SK-N-SH (cell line): ENCODE measurements around the gene S100A16. TPM values are rescaled to one million over a fixed set of nuclear protein-coding genes. Genes with fewer than 3 reads are reported as not detected.
A peak's percentile ranks its signal among the peaks of the same experiment; 100 is the strongest.

Source experiments
- CTCF ChIA-PET: fragments of 300-600, 350-600 bp; formaldehyde crosslinking; extraction: SDS; loops from one replicate; lab custom pipeline; 2021; lab: Yijun Ruan, JAX
- POLR2A ChIA-PET: fragments of 350-600 bp; sonication (Branson Sonifier 250); formaldehyde crosslinking; extraction: SDS; loops from one replicate; lab custom pipeline; 2020; ENCODE audit warnings: antibody characterized with exemption, inconsistent platforms; lab: Yijun Ruan, JAX
- DNase-seq: peaks from one replicate; pipeline ENCODE4 v3.0.0; 2012
- H2AFZ ChIP-seq: fragments of 200-600 bp; sonication (generic); 2 replicates; pipeline ENCODE4 v1.8.1; 2016; ENCODE audit warnings: antibody characterized with exemption, mild to moderate bottlenecking, low read depth
- H3F3A ChIP-seq: fragments of 200-600 bp; sonication (generic); replicated peaks from 2 replicates; pipeline ENCODE3; 2016; ENCODE audit warnings: antibody characterized with exemption, mild to moderate bottlenecking; ENCODE audit not compliant: insufficient read depth
- H3K27ac ChIP-seq, 2 experiments: fragments of 200-500 bp in 1 of 2; fragments of 200-600 bp in 1 of 2; sonication (Bioruptor generic) in 1 of 2; sonication (generic), shearing (Covaris generic) in 1 of 2; 2 replicates each; pipeline versions ENCODE4 v1.5.1 to v1.6.1; 2014 to 2016; ENCODE audit warnings: low read depth in 2 of 2, inconsistent platforms in 1 of 2, low read length in 1 of 2, mild to moderate bottlenecking in 1 of 2, mixed read lengths in 1 of 2
- H3K27me3 ChIP-seq: fragments of 200-600 bp; sonication (generic), shearing (Covaris generic); 2 replicates; pipeline ENCODE4 v1.6.1; 2016; ENCODE audit warnings: mixed run types; ENCODE audit not compliant: insufficient read depth
- H3K36me3 ChIP-seq, 2 experiments: fragments of 200-500 bp in 1 of 2; fragments of 200-600 bp in 1 of 2; sonication (Bioruptor generic) in 1 of 2; sonication (generic) in 1 of 2; replicated peaks in 1 of 2; 2 replicates each; pipeline versions ENCODE3 to v1.5.1; 2014 to 2016; ENCODE audit warnings: low read length in 1 of 2, mild to moderate bottlenecking in 1 of 2; ENCODE audit not compliant: insufficient read depth in 2 of 2, control insufficient read depth in 1 of 2
- H3K4me1 ChIP-seq, 2 experiments: fragments of 200-500 bp in 1 of 2; fragments of 200-600 bp in 1 of 2; sonication (Bioruptor generic) in 1 of 2; sonication (generic), shearing (Covaris generic) in 1 of 2; 2 replicates each; pipeline versions ENCODE4 v1.5.1 to v1.6.1; 2014 to 2016; ENCODE audit warnings: low read depth in 1 of 2, low read length in 1 of 2, mixed run types in 1 of 2; ENCODE audit not compliant: insufficient read depth in 2 of 2, control insufficient read depth in 1 of 2
- H3K4me2 ChIP-seq: fragments of 200-600 bp; sonication (generic), shearing (Covaris generic); 2 replicates; pipeline ENCODE4 v1.6.1; 2017; ENCODE audit warnings: mixed run types
- H3K4me3 ChIP-seq, 2 experiments: fragments of 200-500 bp in 1 of 2; fragments of 200-600 bp in 1 of 2; sonication (Bioruptor generic) in 1 of 2; sonication (generic), shearing (Covaris generic) in 1 of 2; 2 replicates each; pipeline versions ENCODE4 v1.5.1 to v1.8.1; 2014 to 2016; ENCODE audit warnings: low read depth in 2 of 2, inconsistent platforms in 1 of 2, low read length in 1 of 2, mild to moderate bottlenecking in 1 of 2, mixed read lengths in 1 of 2, moderate library complexity in 1 of 2
- H3K79me2 ChIP-seq: fragments of 200-600 bp; sonication (generic); 2 replicates; pipeline ENCODE4 v1.8.1; 2017; ENCODE audit warnings: mild to moderate bottlenecking; ENCODE audit not compliant: insufficient read depth
- H3K9ac ChIP-seq: fragments of 200-600 bp; sonication (generic); 2 replicates; pipeline ENCODE4 v1.6.1; 2017; ENCODE audit warnings: mixed run types
- H3K9me2 ChIP-seq: fragments of 200-600 bp; sonication (generic); 2 replicates; pipeline ENCODE4 v1.6.1; 2017; ENCODE audit warnings: mixed run types
- H3K9me3 ChIP-seq: fragments of 200-600 bp; sonication (generic); 2 replicates; pipeline ENCODE4 v1.6.1; 2017; ENCODE audit warnings: mixed run types, mild to moderate bottlenecking, moderate library complexity
- H4K20me1 ChIP-seq: fragments of 200-600 bp; sonication (generic); 2 replicates; pipeline ENCODE4 v1.6.1; 2017; ENCODE audit warnings: mild to moderate bottlenecking, mixed run types; ENCODE audit not compliant: insufficient read depth
- CTCF ChIP-seq: fragments of 200-600 bp; sonication (generic); IDR thresholded peaks from 2 replicates; pipeline ENCODE4 v1.6.1; 2017; ENCODE audit warnings: antibody characterized with exemption, mild to moderate bottlenecking, moderate library complexity
- EZH2phosphoT487 ChIP-seq: fragments of 200-600 bp; sonication (generic); IDR thresholded peaks from 2 replicates; pipeline ENCODE4 v1.6.1; 2017; ENCODE audit warnings: low read depth, mixed run types, mild to moderate bottlenecking, antibody characterized with exemption, moderate library complexity, borderline replicate concordance
- FOSL2 ChIP-seq: IDR thresholded peaks from 2 replicates; pipeline ENCODE4 v1.4.0; 2012; ENCODE audit warnings: low read depth, mild to moderate bottlenecking, moderate library complexity, borderline replicate concordance
- GATA2 ChIP-seq: sonication (generic); formaldehyde crosslinking; IDR thresholded peaks from 2 replicates; pipeline ENCODE4 v1.5.0; 2020; ENCODE audit warnings: mild to moderate bottlenecking, missing genetic modification reagents
- JUND ChIP-seq: IDR thresholded peaks from 2 replicates; pipeline ENCODE4 v1.4.0; 2012
- NFIC ChIP-seq: IDR thresholded peaks from 2 replicates; pipeline ENCODE4 v1.4.0; 2012; ENCODE audit warnings: borderline replicate concordance
- POLR2AphosphoS5 ChIP-seq: IDR thresholded peaks from 2 replicates; pipeline ENCODE4 v1.6.1; 2012; ENCODE audit warnings: low read depth, low read length
- RCOR1 ChIP-seq: fragments of 150-350 bp; IDR thresholded peaks from 2 replicates; pipeline ENCODE4 v1.6.1; 2017; ENCODE audit warnings: antibody characterized with exemption, low read length
- REST ChIP-seq: IDR thresholded peaks from 2 replicates; pipeline ENCODE4 v1.6.1; 2012; ENCODE audit warnings: mild to moderate bottlenecking, low read depth, low read length, moderate library complexity
- RFX5 ChIP-seq: IDR thresholded peaks from 2 replicates; pipeline ENCODE4 v1.6.1; 2012; ENCODE audit warnings: mild to moderate bottlenecking, improper control_type of control experiment, low read length
- SIN3A ChIP-seq: IDR thresholded peaks from 2 replicates; pipeline ENCODE4 v1.6.1; 2012; ENCODE audit warnings: low read depth, mild to moderate bottlenecking, low read length, moderate library complexity, borderline replicate concordance
- TEAD4 ChIP-seq: IDR thresholded peaks from 2 replicates; pipeline ENCODE4 v1.4.0; 2012; ENCODE audit warnings: mild to moderate bottlenecking, borderline replicate concordance; ENCODE audit not compliant: insufficient read depth
- USF1 ChIP-seq: IDR thresholded peaks from 2 replicates; pipeline ENCODE4 v1.4.0; 2012; ENCODE audit warnings: low read depth, borderline replicate concordance
- USF2 ChIP-seq: fragments of 150-350 bp; IDR thresholded peaks from 2 replicates; pipeline ENCODE4 v1.6.1; 2017; ENCODE audit warnings: antibody characterized with exemption, low read length, low read depth, borderline replicate concordance
- YY1 ChIP-seq: IDR thresholded peaks from 2 replicates; pipeline ENCODE4 v1.4.0; 2012; ENCODE audit warnings: low read depth, mild to moderate bottlenecking
- WGBS: methylation state at CpG from one replicate; pipeline ENCODE4 v1.1.6; 2017; ENCODE audit warnings: low lambda C conversion rate; 5-methylcytosine and 5-hydroxymethylcytosine counted together
- polyA plus RNA-seq, 3 experiments: library from polyadenylated mRNA; depleted of rRNA; stranded (reverse); fragments of >200 nt; gene quantifications; 2 replicates each; pipeline ENCODE4 v1.2.3, GENCODE V29; 2012
- TF ChIP-seq, protein P1 (sequence below): IDR thresholded peaks from 2 replicates; pipeline ENCODE4 v1.4.0; 2012; ENCODE audit warnings: low read depth
- TF ChIP-seq, protein P2 (sequence below): IDR thresholded peaks from 2 replicates; pipeline ENCODE4; 2012

Gene S100A16
- polyA plus RNA-seq, 1 of the 3 experiments (the other 2 are of a cell fraction) = 512 TPM

DNA sequence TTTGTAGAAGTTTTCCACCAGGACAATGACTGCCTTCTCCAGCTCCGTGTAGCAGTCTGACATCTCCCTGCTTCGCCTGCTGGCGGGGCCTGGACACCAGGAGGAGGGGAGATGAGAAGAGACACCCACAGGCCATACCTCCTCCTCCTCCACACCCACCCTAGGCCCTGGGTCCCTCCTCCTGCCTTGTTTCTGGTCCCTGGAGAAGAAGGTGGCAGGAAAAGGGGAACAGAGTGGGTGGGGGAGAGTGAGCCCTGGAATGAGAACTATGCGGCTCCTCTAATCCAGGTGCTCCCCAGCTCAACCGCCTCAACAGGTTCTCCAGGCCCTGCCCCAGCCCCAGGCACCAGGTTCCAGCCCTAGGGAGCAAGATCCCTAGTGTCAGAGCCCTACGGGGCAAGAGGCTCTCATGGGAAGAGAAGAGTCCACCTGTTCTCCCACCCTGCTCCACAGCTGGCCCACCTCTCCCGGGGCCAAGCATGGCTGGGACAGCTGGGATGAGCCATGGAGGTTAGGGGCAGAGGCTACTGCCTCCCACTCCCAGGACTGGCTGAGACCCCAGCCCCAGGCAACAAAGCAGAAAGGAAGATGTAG, 4.8 kb downstream of the S100A16 start:
- Histone ChIP-seq H3K9ac (peak overlapping the region; percentile 100), H3K27ac (peak overlapping the region; percentile 58 to 84), H3K4me3 (peak overlapping the region; percentile 58 to 87), H3F3A (peaks cover 33% of the 10 kb centered on the region), H2AFZ (no peak overlapping the region), H3K79me2 (peaks cover 48% of the 10 kb centered on the region), H3K4me1 (peaks cover 15 to 23% of the 10 kb centered on the region in 2 experiments; a peak in 3 of 4 replicates), H4K20me1 (no peaks in the 10 kb centered on the region), H3K27me3 (no peaks in the 10 kb centered on the region), H3K9me3 (no peaks in the 10 kb centered on the region), H3K9me2 (no peaks in the 10 kb centered on the region), H3K4me2 (peak overlapping the region; percentile 99), H3K36me3 (peaks cover 13 to 27% of the 10 kb centered on the region in 2 experiments)
- no peak for DNase-seq
- POLR2A ChIA-PET = no interaction called here
- 72% methylated on average over 6 of the region's 7 CpGs for WGBS
- TF ChIP-seq, protein P1, sequence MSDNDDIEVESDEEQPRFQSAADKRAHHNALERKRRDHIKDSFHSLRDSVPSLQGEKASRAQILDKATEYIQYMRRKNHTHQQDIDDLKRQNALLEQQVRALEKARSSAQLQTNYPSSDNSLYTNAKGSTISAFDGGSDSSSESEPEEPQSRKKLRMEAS = no peak
- TF ChIP-seq FOSL2 (no peak), CTCF (no peak), POLR2AphosphoS5 (peak; percentile 31; the same call in 1 of the 2 replicates), RFX5 (no peak)
- CTCF ChIA-PET = interaction anchor here (1.2 to 3.0 kb wide), 4 partner anchors 9 to 98 kb away, joined by 3 to 17 read pairs (median 6); no protein-coding TSS in a partner anchor

GRCh38 chr1:153607381-153607780, 5.6 kb downstream of the S100A16 start:
- Histone ChIP-seq H3K4me3 (peak overlapping the region in 1 of 2 experiments; percentile 87; a peak in 3 of 4 replicates), H3K9me3 (no peaks in the 10 kb centered on the region), H2AFZ (no peak overlapping the region), H3K27me3 (no peaks in the 10 kb centered on the region), H3K4me1 (peaks cover 15 to 23% of the 10 kb centered on the region in 2 experiments; a peak in 3 of 4 replicates), H4K20me1 (no peaks in the 10 kb centered on the region), H3K9me2 (no peaks in the 10 kb centered on the region), H3F3A (peaks cover 40% of the 10 kb centered on the region), H3K9ac (peak overlapping the region; percentile 100; the same call in 1 of the 2 replicates), H3K27ac (peak overlapping the region in 1 of 2 experiments; percentile 84; a peak in 1 of 4 replicates), H3K4me2 (peak overlapping the region; percentile 99), H3K79me2 (peaks cover 41% of the 10 kb centered on the region), H3K36me3 (peaks cover 13 to 27% of the 10 kb centered on the region in 2 experiments)
- no peak for DNase-seq
- no peak for TF ChIP-seq FOSL2
- TF ChIP-seq TEAD4 = no peak
- TF ChIP-seq USF1 = no peak
- TF ChIP-seq SIN3A = no peak
- TF ChIP-seq, protein P2, sequence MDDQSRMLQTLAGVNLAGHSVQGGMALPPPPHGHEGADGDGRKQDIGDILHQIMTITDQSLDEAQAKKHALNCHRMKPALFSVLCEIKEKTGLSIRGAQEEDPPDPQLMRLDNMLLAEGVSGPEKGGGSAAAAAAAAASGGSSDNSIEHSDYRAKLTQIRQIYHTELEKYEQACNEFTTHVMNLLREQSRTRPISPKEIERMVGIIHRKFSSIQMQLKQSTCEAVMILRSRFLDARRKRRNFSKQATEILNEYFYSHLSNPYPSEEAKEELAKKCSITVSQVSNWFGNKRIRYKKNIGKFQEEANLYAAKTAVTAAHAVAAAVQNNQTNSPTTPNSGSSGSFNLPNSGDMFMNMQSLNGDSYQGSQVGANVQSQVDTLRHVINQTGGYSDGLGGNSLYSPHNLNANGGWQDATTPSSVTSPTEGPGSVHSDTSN = no peak
- no peak for TF ChIP-seq NFIC
- TF ChIP-seq RFX5 = no peak
- TF ChIP-seq YY1 = no peak
- no peak for TF ChIP-seq EZH2phosphoT487
- no peak for TF ChIP-seq RCOR1
- TF ChIP-seq USF2 = no peak
- TF ChIP-seq JUND = no peak
- no peak for TF ChIP-seq REST
- no peak for TF ChIP-seq GATA2
- POLR2A ChIA-PET = no interaction called here
- 100% methylated on average over 1 of the region's 8 CpGs for WGBS
- CTCF ChIA-PET = interaction anchor here (0.8 to 3.0 kb wide), 4 partner anchors 9 to 35 kb away, joined by 3 to 17 read pairs (median 4); no protein-coding TSS in a partner anchor
